DOHH2 (cell line): ENCODE data around the gene HLA-DRA.

Source experiments
- H3F3A ChIP-seq: fragments of 200-600 bp; sonication (generic), shearing (Covaris generic); 2 replicates; pipeline ENCODE4 v1.6.0; 2016; ENCODE audit warnings: antibody characterized with exemption, mild to moderate bottlenecking; ENCODE audit not compliant: control insufficient read depth, insufficient read depth
- H3K27ac ChIP-seq: fragments of 200-600 bp; sonication (generic); 2 replicates; pipeline ENCODE4 v1.5.1; 2014; ENCODE audit warnings: low read depth, mild to moderate bottlenecking, low read length, moderate library complexity
- H3K27me3 ChIP-seq: fragments of 200-600 bp; sonication (generic); 2 replicates; pipeline ENCODE4 v1.6.1; 2014; ENCODE audit warnings: mild to moderate bottlenecking, low read length, mixed read lengths; ENCODE audit not compliant: control insufficient read depth
- H3K36me3 ChIP-seq: fragments of 200-600 bp; sonication (generic); 2 replicates; pipeline ENCODE4 v1.6.1; 2014; ENCODE audit warnings: mild to moderate bottlenecking, low read length, moderate library complexity, mixed read lengths; ENCODE audit not compliant: control insufficient read depth
- H3K4me1 ChIP-seq: fragments of 200-600 bp; sonication (generic); 2 replicates; pipeline ENCODE4 v1.6.1; 2014; ENCODE audit warnings: mild to moderate bottlenecking, low read length, mixed read lengths; ENCODE audit not compliant: control insufficient read depth
- H3K4me2 ChIP-seq: fragments of 200-600 bp; sonication (generic); 2 replicates; pipeline ENCODE4 v1.6.0; 2014; ENCODE audit warnings: mild to moderate bottlenecking, low read length, moderate library complexity
- H3K4me3 ChIP-seq: fragments of 200-600 bp; sonication (generic); 2 replicates; pipeline ENCODE4 v1.5.1; 2014; ENCODE audit warnings: mild to moderate bottlenecking, low read length, mixed read lengths
- H3K79me2 ChIP-seq: fragments of 200-600 bp; sonication (generic); 2 replicates; pipeline ENCODE4 v1.6.1; 2014; ENCODE audit warnings: mild to moderate bottlenecking, low read length, mixed read lengths; ENCODE audit not compliant: control insufficient read depth
- H3K9me2 ChIP-seq: fragments of 200-600 bp; sonication (generic); replicated peaks from 2 replicates; pipeline ENCODE4 v1.6.1; 2014; ENCODE audit warnings: mild to moderate bottlenecking, low read length, mixed read lengths; ENCODE audit not compliant: control insufficient read depth
- H3K9me3 ChIP-seq: fragments of 200-600 bp; sonication (generic); 2 replicates; pipeline ENCODE4 v1.6.1; 2014; ENCODE audit warnings: antibody characterized with exemption, low read length, mixed read lengths; ENCODE audit not compliant: control insufficient read depth, insufficient read depth
- H4K20me1 ChIP-seq: fragments of 200-600 bp; sonication (generic); 2 replicates; pipeline ENCODE4 v1.6.0; 2014; ENCODE audit warnings: low read depth, mild to moderate bottlenecking, antibody characterized with exemption, low read length, moderate library complexity; ENCODE audit not compliant: control insufficient read depth, insufficient read depth
- CTCF ChIP-seq: fragments of 200-600 bp; sonication (generic); IDR thresholded peaks from one replicate; pipeline ENCODE4 v1.5.1; 2014; ENCODE audit warnings: antibody characterized with exemption, mild to moderate bottlenecking, low read depth, low read length; ENCODE audit not compliant: poor library complexity, severe bottlenecking
- EZH2phosphoT487 ChIP-seq: fragments of 200-600 bp; sonication (generic); IDR thresholded peaks from 2 replicates; pipeline ENCODE4 v1.6.1; 2017; ENCODE audit warnings: borderline replicate concordance, mild to moderate bottlenecking, antibody characterized with exemption, low read length, moderate library complexity, mixed read lengths

The HLA-DRA gene

GRCh38 chr6:32436186-32436585 lies 3.5 kb upstream of the HLA-DRA start:
- peaks cover 45% of the 10 kb centered on the region for H3K4me1 ChIP-seq
- no peaks in the 10 kb centered on the region for H3K27me3 ChIP-seq
- H3K4me3 ChIP-seq = no peak overlapping the region
- no peaks in the 10 kb centered on the region for H3K9me3 ChIP-seq
- peaks cover 16% of the 10 kb centered on the region for H3K79me2 ChIP-seq
- TF ChIP-seq EZH2phosphoT487 (no peak), CTCF (no peak)
- peaks cover 11% of the 10 kb centered on the region for H3K36me3 ChIP-seq
- H3K9me2 ChIP-seq = no peaks in the 10 kb centered on the region
- H3F3A ChIP-seq = 0 out of 2 replicates have a peak, but pooled peaks cover 2% of the 10 kb centered on the region
- H3K4me2 ChIP-seq = 0 out of 2 replicates have a peak overlapping the region, but pooled peaks have one; percentile 60
- H4K20me1 ChIP-seq = no peaks in the 10 kb centered on the region
- no peak overlapping the region for H3K27ac ChIP-seq

- no peaks in the 10 kb centered on the region for H3K9me2 ChIP-seq
- H3K79me2 ChIP-seq = peaks cover 26% of the 10 kb centered on the region
- 0 out of 2 replicates have a peak, but pooled peaks cover 2% of the 10 kb centered on the region for H3F3A ChIP-seq
- no peaks in the 10 kb centered on the region for H3K9me3 ChIP-seq
- H3K27ac ChIP-seq = peak overlapping the region; percentile 64
- H3K27me3 ChIP-seq = no peaks in the 10 kb centered on the region
- H3K4me3 ChIP-seq = peak overlapping the region; percentile 33
- TF ChIP-seq CTCF (no peak), EZH2phosphoT487 (no peak)
- H3K36me3 ChIP-seq = peaks cover 22% of the 10 kb centered on the region
- H4K20me1 ChIP-seq = no peaks in the 10 kb centered on the region
- H3K4me2 ChIP-seq = peak overlapping the region; percentile 60
- H3K4me1 ChIP-seq = peaks cover 56% of the 10 kb centered on the region
Measured at GRCh38 chr6:32436995-32437836, 2.5 kb upstream of the HLA-DRA start.

- H3K4me3 ChIP-seq = peak overlapping the region; percentile 100
- no peaks in the 10 kb centered on the region for H3K27me3 ChIP-seq
- H3K4me2 ChIP-seq = peak overlapping the region; percentile 56
Measured at GRCh38 chr6:32439139-32439538, 548 bp upstream of the HLA-DRA start.

More at GRCh38 chr6:32439139-32439538, 548 bp upstream of the HLA-DRA start:
- peak overlapping the region; percentile 78 for H3K27ac ChIP-seq
- peaks cover 10% of the 10 kb centered on the region for H3F3A ChIP-seq
- H3K36me3 ChIP-seq = peaks cover 41% of the 10 kb centered on the region
- no peak for TF ChIP-seq CTCF
- TF ChIP-seq EZH2phosphoT487 = no peak
- no peaks in the 10 kb centered on the region for H4K20me1 ChIP-seq
- H3K9me2 ChIP-seq = no peaks in the 10 kb centered on the region
- H3K9me3 ChIP-seq = no peaks in the 10 kb centered on the region
- peaks cover 66% of the 10 kb centered on the region for H3K4me1 ChIP-seq
- H3K79me2 ChIP-seq = peaks cover 32% of the 10 kb centered on the region
